Ramos (cell line): Measurements from ENCODE around the gene TMEM144.

Experiments used
- in situ Hi-C: fragments of 300-500 bp; cut with MboI; formaldehyde crosslinking; loops from one replicate; pipeline ENCODE4 v1.14.3; 2022; ENCODE audit warnings: low sequenced_read_pairs; ENCODE audit not compliant: unreplicated experiment

Gene TMEM144

GRCh38 chr4:158285429-158286216, 75.3 kb downstream of the TMEM144 start:
- in situ Hi-C loops: no loop called here

GRCh38 chr4:158290912-158291311, 80.6 kb downstream of the TMEM144 start:
- in situ Hi-C loops: no loop called here

DNA sequence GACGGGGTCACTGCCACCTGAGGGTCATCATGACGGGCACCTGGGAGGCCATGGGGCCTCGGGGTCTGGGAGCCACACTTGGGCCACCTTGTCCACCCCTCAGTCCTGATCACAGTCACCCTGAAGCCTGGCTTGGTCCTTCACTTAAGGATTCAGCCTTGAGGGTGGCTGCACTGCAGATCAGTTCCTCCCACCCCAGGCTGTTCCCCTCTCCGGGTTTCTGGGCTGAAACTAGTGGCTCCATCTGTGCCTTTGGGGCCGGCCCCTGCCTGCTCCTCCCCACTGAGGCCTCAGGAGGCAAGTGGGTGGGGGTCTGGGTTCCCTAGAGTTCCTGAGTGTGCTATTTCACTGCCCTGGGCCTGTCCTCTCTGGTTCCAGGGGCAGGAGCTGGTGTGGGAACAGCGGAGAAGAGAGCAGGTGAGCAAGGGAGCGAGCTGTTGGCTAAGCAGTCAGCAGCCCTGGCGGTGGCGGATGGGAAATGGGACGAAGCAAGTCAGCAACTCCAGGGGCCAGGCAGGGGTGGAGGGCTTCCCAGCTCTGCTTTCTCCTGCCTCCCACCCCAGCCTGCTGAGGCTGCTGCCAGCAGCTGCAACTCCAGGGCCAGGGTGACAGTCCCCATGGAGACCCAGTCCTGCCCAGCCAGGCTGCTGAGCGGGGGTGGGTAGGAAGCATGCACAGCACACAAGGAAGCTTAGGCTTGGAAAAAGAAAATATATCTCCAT, 81.2 kb downstream of the TMEM144 start:
- in situ Hi-C loops: no loop called here

DNA sequence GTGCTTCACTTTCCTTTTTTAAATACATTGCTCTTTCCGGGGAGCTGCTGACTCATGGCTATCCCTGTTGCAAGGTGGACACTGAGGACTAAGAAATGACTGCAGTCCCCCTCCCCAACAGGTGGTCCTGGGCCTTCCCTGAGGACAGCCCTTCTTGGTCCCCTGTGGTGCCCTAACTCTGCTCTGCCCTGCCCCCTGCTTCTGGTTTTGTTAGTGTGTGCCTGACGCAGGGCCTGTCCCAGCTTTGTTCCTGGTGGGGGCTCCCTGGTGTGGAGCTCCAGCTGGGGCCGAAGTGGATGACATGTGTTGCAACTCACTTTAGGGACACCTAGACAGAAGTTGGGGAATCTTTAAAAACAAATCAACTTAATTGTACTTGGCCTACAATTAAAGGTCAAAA, 81.9 kb downstream of the TMEM144 start:
- in situ Hi-C loops: no loop called here

- in situ Hi-C loops: no loop called here
Measured at GRCh38 chr4:158295053-158295452, 84.8 kb downstream of the TMEM144 start.

DNA sequence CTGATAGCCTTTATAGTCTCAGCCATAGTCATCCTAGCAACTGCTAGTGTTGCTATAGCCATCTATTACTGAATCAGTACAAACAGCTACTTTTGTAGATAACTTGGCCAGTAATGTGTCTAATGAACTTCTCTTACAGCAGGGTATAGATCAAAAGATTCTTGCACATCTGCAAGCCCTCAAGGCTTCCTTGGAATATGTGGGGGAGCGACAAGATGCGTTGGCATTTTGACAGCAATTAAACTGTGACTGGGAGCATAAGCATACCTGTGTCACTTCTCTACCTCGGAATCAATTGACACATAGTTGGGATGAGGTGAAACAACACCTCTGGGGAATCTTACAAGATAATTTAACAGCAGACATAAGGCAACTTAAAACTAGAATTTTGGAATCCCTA, 87.6 kb downstream of the TMEM144 start:
- in situ Hi-C loops: no loop called here

DNA sequence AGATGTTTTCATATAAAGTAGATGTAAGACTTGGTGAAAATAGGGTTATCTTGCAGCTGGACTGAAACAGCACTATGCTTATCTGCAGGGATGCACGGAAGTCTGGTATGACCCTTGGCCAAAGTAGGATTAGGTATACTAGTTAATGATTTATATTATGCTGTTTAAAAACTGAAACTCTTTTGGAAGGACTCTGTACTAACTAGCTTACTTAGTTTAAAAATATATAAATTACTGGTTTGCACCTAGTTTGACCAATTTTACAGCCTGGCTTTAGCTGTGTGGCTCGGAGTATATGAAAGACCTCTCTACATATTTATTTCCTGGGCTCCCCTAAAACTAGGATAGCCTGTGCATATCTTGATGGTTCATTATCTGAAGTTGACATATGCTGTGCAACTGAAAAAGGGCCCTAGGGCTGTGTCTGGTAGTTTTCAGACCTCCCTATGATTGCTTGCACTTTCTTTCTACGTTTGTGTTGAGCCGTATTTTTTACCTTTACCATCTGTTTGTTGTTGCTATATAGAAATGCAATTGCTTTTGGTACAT, 89.2 kb downstream of the TMEM144 start:
- in situ Hi-C loops: no loop called here

GRCh38 chr4:158300012-158300411, 89.7 kb downstream of the TMEM144 start:
- in situ Hi-C loops: no loop called here

- in situ Hi-C loops: no loop called here
Measured at GRCh38 chr4:158302076-158302866, 92.0 kb downstream of the TMEM144 start.

- in situ Hi-C loops: no loop called here
Measured at GRCh38 chr4:158304694-158305093, 94.4 kb downstream of the TMEM144 start.
